GM12878 (cell line): ENCODE measurements around the gene ZNF480. TPM values are rescaled to one million over a fixed set of nuclear protein-coding genes. Genes with fewer than 3 reads are reported as not detected.
A peak's percentile ranks its signal among the peaks of the same experiment; 100 is the strongest.

Source experiments
- CHD1 ChIP-seq: IDR thresholded peaks from 2 replicates; pipeline ENCODE4 v1.6.1; 2012; ENCODE audit warnings: low read depth, low read length, improper control_type of control experiment
- EGR1 ChIP-seq, 2 experiments: IDR thresholded peaks; 1 replicate in 1 of 2; 2 replicates in 1 of 2; pipeline ENCODE4 v1.6.1; 2011 to 2012; ENCODE audit warnings: low read depth in 2 of 2, low read length in 2 of 2, borderline replicate concordance in 1 of 2, mild to moderate bottlenecking in 1 of 2, moderate library complexity in 1 of 2
- GABPA ChIP-seq: IDR thresholded peaks from 2 replicates; pipeline ENCODE4 v1.6.1; 2014; ENCODE audit warnings: antibody characterized with exemption, low read depth, mild to moderate bottlenecking, inconsistent platforms
- GATAD2B ChIP-seq: fragments of 450-650 bp; conservative IDR thresholded peaks from 2 replicates; pipeline ENCODE4 v1.6.1; 2017; ENCODE audit warnings: low read depth, mild to moderate bottlenecking, moderate library complexity
- IKZF1 ChIP-seq: fragments of 450-650 bp; conservative IDR thresholded peaks from 2 replicates; pipeline ENCODE4 v1.6.1; 2017; ENCODE audit warnings: antibody characterized with exemption, mild to moderate bottlenecking
- IKZF2 ChIP-seq, 2 experiments: fragments of 450-650 bp; IDR thresholded peaks; 2 replicates each; pipeline ENCODE4 v1.6.1; 2017; ENCODE audit warnings: mild to moderate bottlenecking in 2 of 2, moderate library complexity in 2 of 2
- NFYB ChIP-seq: IDR thresholded peaks from 2 replicates; pipeline ENCODE4 v1.6.1; 2011; ENCODE audit warnings: low read depth, mild to moderate bottlenecking, low read length, improper control_type of control experiment, moderate library complexity; ENCODE audit not compliant: insufficient read depth
- NR2C2 ChIP-seq: IDR thresholded peaks from 2 replicates; pipeline ENCODE4 v1.6.1; 2011; ENCODE audit warnings: borderline replicate concordance, low read depth; ENCODE audit not compliant: control insufficient read depth, insufficient read length
- NRF1 ChIP-seq: conservative IDR thresholded peaks from 2 replicates; pipeline ENCODE4 v1.6.1; 2011; ENCODE audit warnings: mild to moderate bottlenecking, low read depth, low read length, improper control_type of control experiment
- PAX8 ChIP-seq: fragments of 450-650 bp; IDR thresholded peaks from 2 replicates; pipeline ENCODE4 v1.6.1; 2017; ENCODE audit warnings: mild to moderate bottlenecking, moderate library complexity
- POLR2AphosphoS2 ChIP-seq: IDR thresholded peaks from 2 replicates; pipeline ENCODE4 v1.6.1; 2011; ENCODE audit warnings: low read depth, mild to moderate bottlenecking, low read length, improper control_type of control experiment, moderate library complexity
- POLR2AphosphoS5 ChIP-seq: IDR thresholded peaks from 2 replicates; pipeline ENCODE4 v1.6.1; 2011; ENCODE audit warnings: mild to moderate bottlenecking, low read length, inconsistent platforms
- RCOR1 ChIP-seq: conservative IDR thresholded peaks from 2 replicates; pipeline ENCODE4 v1.6.1; 2012; ENCODE audit warnings: low read depth, low read length, improper control_type of control experiment
- SP1 ChIP-seq: IDR thresholded peaks from one replicate; pipeline ENCODE4 v1.6.1; 2011; ENCODE audit warnings: low read depth, low read length
- TCF3 ChIP-seq: IDR thresholded peaks from 2 replicates; pipeline ENCODE4 v1.6.1; 2012; ENCODE audit warnings: low read depth, mild to moderate bottlenecking, low read length, borderline replicate concordance; ENCODE audit not compliant: insufficient read depth
- ZNF274 ChIP-seq: IDR thresholded peaks from one replicate; pipeline ENCODE4 v1.8.0; 2011; ENCODE audit not compliant: insufficient read length, insufficient read depth
- ZNF384 ChIP-seq: IDR thresholded peaks from 2 replicates; pipeline ENCODE4 v1.6.1; 2012; ENCODE audit warnings: low read depth, mild to moderate bottlenecking, low read length, improper control_type of control experiment, borderline replicate concordance
- ZNF622 ChIP-seq: fragments of 450-650 bp; IDR thresholded peaks from 2 replicates; pipeline ENCODE4 v1.6.1; 2017; ENCODE audit warnings: mild to moderate bottlenecking, inconsistent platforms
- polyA plus RNA-seq, 11 experiments: library from polyadenylated mRNA; depleted of rRNA in 4 of 11; unstranded in 6 of 11; stranded (reverse) in 5 of 11; fragments of >200 nt; fragmentation: Nextera tagmentation in 4 of 11; fragmentation: Illumina TruSeq in 1 of 11; extraction: Ambion mirVana in 4 of 11; extraction: Trizol in 1 of 11; gene quantifications; 1 replicate in 1 of 11; 2 replicates in 10 of 11; pipeline versions ENCODE4 v1.2.1 to v1.2.3, GENCODE V29; 2011 to 2016; ENCODE audit warnings: inconsistent platforms in 2 of 11, missing spikeins in 2 of 11, low read depth in 1 of 11
- total RNA-seq, 4 experiments: library from RNA; depleted of rRNA in 3 of 4; stranded (reverse); fragments of >200 nt in 3 of 4; fragmentation: Illumina TruSeq in 1 of 4; extraction: Trizol in 1 of 4; gene quantifications; 2 replicates each; pipeline versions ENCODE4 v1.2.1 to v1.2.3, GENCODE V29; 2013 to 2021
- TF ChIP-seq, protein P1 (sequence below): IDR thresholded peaks from 2 replicates; pipeline ENCODE4 v1.6.1; 2011; ENCODE audit warnings: low read depth, low read length, improper control_type of control experiment, borderline replicate concordance
- TF ChIP-seq, protein P2 (sequence below): IDR thresholded peaks from 2 replicates; pipeline ENCODE4 v1.6.1; 2012; ENCODE audit warnings: mild to moderate bottlenecking, low read depth, low read length
- TF ChIP-seq, protein P3 (sequence below): fragments of 450-650 bp; IDR thresholded peaks from 2 replicates; pipeline ENCODE4 v1.6.1; 2017; ENCODE audit warnings: mild to moderate bottlenecking, moderate library complexity

Gene ZNF480
- total and polyA plus RNA-seq, 10 of the 15 experiments (the other 5 are each of a cell fraction or from before 2014, with no cell fraction given): 6.6 to 26.5 (median 16.8) TPM

DNA sequence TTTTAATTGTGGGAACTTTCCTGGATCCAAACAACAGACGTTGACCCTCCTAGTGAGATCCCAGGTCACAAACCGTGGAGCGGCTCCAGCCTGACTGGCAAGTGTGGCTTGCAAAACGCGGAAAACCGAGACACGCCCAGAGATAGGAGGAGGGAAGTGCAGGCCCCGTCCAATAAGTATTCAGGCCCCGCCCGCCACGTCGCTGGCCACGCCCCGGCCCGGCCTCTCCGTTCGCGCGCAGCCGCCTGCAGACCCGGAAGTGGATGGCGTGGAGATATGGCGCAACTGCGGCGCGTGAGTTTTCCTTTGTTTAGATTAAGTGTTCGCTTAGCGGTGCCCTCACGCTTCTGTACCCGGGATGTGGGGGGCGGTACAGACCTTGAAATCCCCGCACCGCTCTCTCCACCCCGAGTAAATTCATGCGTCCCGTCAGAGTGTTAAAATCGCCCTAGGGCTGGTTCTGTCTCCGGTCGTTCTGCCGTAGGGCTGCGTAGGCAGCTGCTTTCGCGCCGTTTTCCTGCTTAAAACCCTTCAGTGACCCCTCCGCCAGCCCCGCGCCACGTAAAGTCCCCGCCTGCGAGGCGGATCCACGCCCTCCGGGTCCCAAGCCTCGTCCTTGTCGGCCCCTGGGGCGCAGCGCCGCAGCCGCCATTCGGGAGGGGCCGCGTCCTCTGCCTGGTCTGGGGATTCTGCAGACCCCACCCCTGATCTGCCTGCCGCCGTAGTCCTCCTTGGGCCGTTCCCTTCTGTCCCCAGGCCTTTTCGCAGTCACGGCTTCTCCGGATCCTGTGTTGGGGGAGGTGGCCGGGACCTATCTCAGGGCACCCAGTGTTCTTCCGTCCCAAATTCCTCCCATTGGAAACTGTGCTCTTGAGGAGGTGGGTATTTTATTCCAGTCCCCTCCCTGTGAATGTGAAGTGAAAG is 27.4 kb upstream of the ZNF480 start, which contains the start of gene ZNF766 (continued):
- TF ChIP-seq IKZF1 (peak; percentile 44), NFYB (peak; percentile 78; the same call in 1 of the 2 replicates), NR2C2 (no peak), ZNF622 (no peak), SP1 (peak; percentile 92), PAX8 (no peak), ZNF274 (no peak), POLR2AphosphoS5 (peak; percentile 96), EGR1 (IDR thresholded peaks at IDR 0.05; ENCODE audit: borderline replicate concordance in 1 of 2, low read depth in 2 of 2, low read length in 2 of 2) (peak in 1 of 2 experiments; percentile 35; a peak in 1 of 3 replicates), ZNF384 (no peak), NRF1 (peak; percentile 65), RCOR1 (0 out of 2 replicates have a peak, but pooled peaks have one; percentile 52), GATAD2B (peak; percentile 89), TCF3 (no peak), POLR2AphosphoS2 (peak; percentile 81; the same call in 1 of the 2 replicates), GABPA (no peak), IKZF2 (IDR thresholded peaks at IDR 0.05) (peak in 1 of 2 experiments; percentile 28; a peak in 1 of 4 replicates), CHD1 (0 out of 2 replicates have a peak, but pooled peaks have one; percentile 69)
- TF ChIP-seq, protein P1, sequence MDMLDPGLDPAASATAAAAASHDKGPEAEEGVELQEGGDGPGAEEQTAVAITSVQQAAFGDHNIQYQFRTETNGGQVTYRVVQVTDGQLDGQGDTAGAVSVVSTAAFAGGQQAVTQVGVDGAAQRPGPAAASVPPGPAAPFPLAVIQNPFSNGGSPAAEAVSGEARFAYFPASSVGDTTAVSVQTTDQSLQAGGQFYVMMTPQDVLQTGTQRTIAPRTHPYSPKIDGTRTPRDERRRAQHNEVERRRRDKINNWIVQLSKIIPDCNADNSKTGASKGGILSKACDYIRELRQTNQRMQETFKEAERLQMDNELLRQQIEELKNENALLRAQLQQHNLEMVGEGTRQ: no peak
- TF ChIP-seq, protein P2, sequence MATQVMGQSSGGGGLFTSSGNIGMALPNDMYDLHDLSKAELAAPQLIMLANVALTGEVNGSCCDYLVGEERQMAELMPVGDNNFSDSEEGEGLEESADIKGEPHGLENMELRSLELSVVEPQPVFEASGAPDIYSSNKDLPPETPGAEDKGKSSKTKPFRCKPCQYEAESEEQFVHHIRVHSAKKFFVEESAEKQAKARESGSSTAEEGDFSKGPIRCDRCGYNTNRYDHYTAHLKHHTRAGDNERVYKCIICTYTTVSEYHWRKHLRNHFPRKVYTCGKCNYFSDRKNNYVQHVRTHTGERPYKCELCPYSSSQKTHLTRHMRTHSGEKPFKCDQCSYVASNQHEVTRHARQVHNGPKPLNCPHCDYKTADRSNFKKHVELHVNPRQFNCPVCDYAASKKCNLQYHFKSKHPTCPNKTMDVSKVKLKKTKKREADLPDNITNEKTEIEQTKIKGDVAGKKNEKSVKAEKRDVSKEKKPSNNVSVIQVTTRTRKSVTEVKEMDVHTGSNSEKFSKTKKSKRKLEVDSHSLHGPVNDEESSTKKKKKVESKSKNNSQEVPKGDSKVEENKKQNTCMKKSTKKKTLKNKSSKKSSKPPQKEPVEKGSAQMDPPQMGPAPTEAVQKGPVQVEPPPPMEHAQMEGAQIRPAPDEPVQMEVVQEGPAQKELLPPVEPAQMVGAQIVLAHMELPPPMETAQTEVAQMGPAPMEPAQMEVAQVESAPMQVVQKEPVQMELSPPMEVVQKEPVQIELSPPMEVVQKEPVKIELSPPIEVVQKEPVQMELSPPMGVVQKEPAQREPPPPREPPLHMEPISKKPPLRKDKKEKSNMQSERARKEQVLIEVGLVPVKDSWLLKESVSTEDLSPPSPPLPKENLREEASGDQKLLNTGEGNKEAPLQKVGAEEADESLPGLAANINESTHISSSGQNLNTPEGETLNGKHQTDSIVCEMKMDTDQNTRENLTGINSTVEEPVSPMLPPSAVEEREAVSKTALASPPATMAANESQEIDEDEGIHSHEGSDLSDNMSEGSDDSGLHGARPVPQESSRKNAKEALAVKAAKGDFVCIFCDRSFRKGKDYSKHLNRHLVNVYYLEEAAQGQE: no peak
- TF ChIP-seq, protein P3, sequence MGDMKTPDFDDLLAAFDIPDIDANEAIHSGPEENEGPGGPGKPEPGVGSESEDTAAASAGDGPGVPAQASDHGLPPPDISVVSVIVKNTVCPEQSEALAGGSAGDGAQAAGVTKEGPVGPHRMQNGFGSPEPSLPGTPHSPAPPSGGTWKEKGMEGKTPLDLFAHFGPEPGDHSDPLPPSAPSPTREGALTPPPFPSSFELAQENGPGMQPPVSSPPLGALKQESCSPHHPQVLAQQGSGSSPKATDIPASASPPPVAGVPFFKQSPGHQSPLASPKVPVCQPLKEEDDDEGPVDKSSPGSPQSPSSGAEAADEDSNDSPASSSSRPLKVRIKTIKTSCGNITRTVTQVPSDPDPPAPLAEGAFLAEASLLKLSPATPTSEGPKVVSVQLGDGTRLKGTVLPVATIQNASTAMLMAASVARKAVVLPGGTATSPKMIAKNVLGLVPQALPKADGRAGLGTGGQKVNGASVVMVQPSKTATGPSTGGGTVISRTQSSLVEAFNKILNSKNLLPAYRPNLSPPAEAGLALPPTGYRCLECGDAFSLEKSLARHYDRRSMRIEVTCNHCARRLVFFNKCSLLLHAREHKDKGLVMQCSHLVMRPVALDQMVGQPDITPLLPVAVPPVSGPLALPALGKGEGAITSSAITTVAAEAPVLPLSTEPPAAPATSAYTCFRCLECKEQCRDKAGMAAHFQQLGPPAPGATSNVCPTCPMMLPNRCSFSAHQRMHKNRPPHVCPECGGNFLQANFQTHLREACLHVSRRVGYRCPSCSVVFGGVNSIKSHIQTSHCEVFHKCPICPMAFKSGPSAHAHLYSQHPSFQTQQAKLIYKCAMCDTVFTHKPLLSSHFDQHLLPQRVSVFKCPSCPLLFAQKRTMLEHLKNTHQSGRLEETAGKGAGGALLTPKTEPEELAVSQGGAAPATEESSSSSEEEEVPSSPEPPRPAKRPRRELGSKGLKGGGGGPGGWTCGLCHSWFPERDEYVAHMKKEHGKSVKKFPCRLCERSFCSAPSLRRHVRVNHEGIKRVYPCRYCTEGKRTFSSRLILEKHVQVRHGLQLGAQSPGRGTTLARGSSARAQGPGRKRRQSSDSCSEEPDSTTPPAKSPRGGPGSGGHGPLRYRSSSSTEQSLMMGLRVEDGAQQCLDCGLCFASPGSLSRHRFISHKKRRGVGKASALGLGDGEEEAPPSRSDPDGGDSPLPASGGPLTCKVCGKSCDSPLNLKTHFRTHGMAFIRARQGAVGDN: peak; percentile 23; the same call in 1 of the 2 replicates
